Sciatic nerve (tissue), 2 donors: ENCODE measurements around the gene FYN. TPM values are rescaled to one million over a fixed set of nuclear protein-coding genes. Genes with fewer than 3 reads are reported as not detected.
"Not testable (repeated sequence)": the region's sequence is repeated elsewhere in the genome, so short reads cannot be mapped to it uniquely, and the experiment has no call there.

Source experiments
- ATAC-seq: fragments of 200-7000 bp; cut with Tn5 transposase; one replicate; pipeline ENCODE4 v1.9.1; 2020; ENCODE audit warnings: mild to moderate bottlenecking, moderate library complexity
- DNase-seq: peaks from one replicate; pipeline ENCODE4 v3.0.0-alpha.2; 2020; ENCODE audit warnings: low spot score
- intact Hi-C: fragments of 100-400 bp; cut with DNase I; formaldehyde crosslinking; loops from one replicate; pipeline ENCODE4 v1.14.2; 2022
- total RNA-seq: library from RNA; stranded (reverse); fragmentation: NEBNext Ultra II Directional; extraction: Animal tissue kit (Norgen Biotek cat#: 25700); gene quantifications from one replicate; pipeline ENCODE4 v1.2.1, GENCODE V29; 2021
- donor health status: DM: no; HTN: no; CAD: no.
- donor health status: DM: no; HTN: no; CAD: no.

The FYN gene
- total RNA-seq, 1 donor from 2014 or later: 173 TPM

DNA sequence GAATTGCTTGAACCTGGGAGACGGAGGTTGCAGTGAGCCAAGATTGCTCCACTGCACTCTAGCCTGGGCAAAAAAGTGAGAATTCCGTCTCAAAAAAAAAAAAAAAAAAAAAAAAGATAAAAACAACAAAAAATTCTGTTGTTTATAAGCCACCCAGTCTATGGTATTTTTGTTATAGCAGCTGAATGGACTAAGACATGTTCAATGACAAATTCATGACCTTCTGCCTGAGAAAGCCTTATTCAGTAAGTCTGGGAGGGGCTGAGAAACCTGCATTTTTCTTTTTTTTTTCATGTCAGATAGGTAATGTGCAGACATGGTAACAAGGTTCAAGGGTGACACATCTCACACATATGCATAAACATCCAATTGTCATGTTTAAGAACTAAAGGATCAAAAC, 227.2 kb downstream of the FYN start:
- intact Hi-C loops: no loop called here
- ATAC-seq: no peak
- DNase-seq: no peak

DNA sequence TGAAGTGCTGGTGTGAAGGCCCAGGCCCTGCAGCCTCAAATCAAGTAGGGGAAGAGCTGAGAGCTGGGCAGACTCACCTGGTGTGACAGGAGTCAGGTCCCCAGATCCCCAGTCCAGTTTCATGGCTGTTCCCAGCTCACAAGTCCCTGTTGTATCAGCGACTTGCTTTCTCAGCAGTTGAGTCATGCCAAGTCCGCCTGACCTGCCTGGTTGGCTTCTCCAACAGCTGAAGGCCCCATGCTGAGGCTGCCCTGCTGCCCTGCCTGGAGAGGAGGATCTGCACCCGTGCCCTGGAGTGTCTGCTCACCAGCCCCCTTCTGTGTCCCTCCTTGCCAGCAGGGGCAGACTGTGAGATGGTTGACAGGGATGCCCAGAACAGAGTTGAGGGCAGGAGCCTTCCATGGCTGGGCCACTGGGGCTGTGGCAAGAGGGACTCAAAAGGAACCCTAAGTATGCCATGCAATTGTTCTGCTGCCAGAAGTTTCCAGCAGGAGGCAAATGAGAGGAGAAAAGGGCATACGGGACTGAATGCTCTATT, 228.3 kb downstream of the FYN start:
- intact Hi-C loops: no loop called here
- DNase-seq (no peak), ATAC-seq (no peak)

DNA sequence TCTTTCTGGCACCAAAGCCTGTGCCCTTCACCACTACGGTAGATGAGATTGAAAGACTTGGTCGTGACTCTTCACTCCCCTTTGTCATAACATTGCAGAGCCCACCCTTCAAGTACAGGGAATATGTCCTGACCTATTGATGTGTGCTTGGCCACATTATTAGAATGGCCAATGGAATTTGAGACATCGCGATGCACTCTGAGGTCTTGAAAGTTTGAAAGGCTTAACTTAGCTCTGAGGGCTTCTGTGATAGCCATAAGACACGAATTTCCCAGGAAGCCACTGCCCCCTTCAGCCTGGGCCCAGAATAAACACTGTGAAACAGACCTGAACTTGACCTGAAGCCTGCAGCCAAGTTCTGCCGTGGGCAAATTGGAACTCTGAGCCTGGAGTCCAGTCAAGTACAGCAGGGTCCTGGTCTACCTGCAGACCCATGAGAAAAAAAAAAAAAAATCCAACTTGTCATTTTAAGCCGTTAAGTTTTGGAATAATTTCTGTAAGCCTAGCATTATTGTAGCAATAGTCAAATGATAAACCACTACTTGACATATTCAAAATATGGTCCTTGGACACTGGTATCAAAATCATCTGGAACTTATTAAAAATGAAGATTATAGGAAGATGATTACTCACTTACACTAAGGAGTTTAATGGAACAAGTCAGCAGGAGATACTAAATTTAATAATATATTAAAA, 230.6 kb downstream of the FYN start:
- peak; percentile 74 for DNase-seq
- ATAC-seq: peak; percentile 88
- intact Hi-C loops: no loop called here

DNA sequence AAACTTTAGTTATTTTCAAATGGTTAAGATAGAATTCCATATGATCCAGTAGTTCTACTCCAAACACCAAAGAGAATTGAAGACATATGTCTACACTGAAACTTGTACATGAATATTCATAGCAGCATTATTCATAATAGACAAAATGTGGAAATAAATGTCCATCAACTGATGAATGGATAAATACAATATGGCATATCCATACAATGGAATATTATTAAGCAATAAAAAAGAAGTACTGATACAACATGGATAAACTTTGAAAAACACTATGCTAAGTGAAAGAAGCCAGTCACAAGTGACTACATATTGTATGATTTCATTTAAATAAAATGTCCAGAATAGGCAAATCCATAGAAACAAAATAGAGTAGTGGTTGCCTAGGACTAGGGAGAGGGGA, 234.0 kb downstream of the FYN start:
- intact Hi-C loops: no loop called here
- DNase-seq (no peak), ATAC-seq (no peak)

DNA sequence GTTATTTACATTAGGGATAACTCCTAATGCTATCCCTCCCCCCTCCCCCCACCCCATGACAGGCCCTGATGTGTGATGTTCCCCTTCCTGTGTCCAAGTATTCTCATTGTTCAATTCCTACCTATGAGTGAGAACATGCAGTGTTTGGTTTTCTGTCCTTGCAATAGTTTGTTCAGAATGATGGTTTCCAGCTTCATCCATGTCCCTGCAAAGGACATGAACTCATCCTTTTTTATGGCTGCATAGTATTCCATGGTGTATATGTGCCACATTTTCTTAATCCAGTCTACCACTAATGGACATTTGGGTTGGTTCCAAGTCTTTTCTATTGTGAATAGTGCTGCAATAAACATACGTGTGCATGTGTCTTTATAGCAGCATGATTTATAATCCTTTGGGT, 238.3 kb downstream of the FYN start:
- intact Hi-C loops, ATAC-seq, DNase-seq: not testable (repeated sequence)

DNA sequence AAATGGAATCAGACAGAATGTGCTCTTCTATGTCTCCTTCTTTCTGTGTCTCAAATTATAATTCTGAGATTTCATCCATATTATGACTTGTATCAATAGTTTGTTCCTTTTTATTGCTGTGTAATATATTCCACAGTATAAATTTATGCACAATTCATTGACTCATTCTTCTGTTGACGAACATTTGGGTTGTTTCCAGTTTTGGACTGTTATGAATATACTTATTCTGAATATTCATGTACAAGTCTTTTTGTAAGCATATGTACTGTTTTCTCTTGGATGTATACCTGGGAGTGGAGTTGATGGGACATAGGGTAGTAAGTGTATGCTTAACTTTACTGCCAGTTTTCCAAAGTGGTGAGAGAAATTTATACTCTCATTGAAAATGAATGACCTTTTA, 239.4 kb downstream of the FYN start:
- intact Hi-C loops: no loop called here
- DNase-seq (no peak), ATAC-seq (no peak)

DNA sequence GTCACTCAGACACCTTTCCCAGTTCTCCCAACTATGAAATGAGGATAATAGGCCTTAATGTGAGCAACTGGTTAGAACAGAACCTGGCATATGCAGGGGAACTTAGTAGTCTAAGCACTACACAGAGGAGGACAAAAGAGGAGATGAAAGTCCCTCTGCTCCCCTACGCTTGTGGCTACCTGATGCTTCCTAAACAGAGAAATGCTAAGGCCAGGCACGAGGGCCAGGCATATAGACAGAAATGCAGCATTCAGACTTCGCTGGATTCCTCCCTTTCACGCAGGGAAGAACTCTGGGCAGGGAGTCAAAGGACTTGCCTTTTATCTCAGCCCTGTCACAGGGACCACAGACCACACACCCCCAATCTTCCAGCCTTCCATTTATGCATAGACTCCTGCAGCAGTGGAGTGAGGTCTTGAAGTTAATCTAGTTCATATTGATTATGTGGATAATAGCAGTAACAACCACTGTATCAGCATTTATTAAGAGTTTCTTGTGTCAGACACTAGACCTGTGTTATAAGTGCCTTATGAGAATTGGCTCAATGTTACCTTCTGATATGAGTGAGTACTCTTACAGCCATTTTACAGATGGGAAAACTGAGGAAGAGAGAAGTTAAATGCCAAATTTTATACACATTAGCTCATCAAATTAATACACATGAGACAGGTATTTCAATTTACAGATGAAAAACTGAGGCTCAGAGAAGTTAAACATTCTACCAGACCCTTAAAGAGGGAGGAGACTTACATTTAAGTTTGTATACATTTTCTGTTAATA, 240.6 kb downstream of the FYN start:
- no peak for DNase-seq
- intact Hi-C loops: no loop called here
- ATAC-seq: no peak

DNA sequence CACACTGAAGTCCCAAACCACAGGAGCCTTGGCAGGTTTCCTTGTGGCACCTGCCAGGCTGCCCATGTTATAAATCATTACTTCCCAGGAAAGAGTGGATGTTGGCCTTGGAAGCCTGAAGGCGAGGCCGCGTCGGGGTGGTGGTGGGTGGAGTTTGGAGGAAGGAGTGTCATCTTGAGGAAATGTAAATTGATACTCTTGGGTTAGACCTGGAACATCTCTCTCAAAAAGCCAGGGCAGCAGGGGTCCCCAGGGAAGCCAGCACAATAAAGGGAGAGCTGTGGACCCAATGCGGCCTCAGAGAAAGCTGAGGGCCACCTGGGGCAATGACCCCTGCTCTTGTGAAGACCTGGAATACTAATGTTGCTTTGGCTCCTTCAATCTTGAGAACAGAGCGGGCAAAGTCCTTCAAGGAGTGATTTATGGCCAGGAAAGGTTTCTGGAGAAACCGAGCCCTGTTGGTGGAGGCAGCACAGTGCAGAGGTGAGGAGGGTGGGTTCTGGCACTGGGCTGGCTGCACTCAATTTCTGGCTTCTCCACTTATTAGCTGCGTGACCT, 241.3 kb downstream of the FYN start:
- intact Hi-C loops: no loop called here
- ATAC-seq (no peak), DNase-seq (no peak)

DNA sequence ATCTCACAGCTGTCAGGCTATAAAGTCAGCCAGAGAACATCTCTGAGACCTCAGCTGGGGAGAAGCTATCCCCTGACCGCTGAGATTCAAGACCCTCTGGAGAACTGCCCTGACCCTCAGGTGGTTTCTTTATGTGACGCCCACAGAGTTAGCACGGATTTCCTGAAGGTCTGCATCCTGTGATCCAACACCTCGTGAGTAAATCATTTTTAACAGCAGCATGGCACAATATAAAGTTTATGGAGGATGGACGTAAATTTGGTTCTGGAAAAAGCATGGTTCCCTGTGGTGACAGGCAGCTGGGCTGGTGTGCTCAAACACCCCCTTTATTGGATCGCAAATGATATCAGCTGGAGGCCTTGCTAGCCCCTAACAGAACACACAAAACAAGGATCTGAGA, 242.2 kb downstream of the FYN start:
- intact Hi-C loops: no loop called here
- DNase-seq: no peak
- no peak for ATAC-seq

DNA sequence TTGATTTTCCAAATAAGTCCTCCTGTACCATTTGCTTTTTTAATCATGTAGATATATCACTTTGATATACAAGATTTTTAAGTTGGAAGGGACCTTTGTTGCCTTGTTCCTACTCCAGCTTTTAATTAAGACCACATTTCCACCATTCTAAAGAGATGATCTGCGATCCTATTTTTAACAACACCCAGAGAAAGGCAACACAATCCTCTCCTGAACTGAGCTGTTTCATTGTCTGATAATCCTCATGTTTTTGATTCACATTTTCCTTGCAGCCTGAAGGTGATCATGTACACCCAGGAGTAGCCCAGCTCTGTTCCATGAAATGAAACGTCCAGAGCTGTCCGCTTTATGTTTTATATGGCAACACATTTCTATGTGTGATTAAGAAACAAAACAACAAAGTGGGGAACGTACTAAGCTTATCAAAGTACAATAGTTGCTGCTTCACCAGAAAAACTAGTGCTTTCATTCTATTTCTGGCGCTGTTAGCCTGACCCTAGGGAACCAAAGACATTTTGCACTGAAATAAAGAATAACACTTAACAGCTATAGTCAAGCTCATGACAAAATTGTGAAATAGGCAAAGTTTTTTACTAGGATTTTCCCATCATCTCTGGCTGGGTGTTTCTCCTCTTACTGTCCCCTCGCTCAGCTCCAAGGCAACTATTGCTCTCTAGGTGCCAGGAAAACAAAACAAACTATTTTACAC, 245.0 kb downstream of the FYN start:
- DNase-seq (no peak), ATAC-seq (peak; percentile 83)
- intact Hi-C loops: no loop called here

DNA sequence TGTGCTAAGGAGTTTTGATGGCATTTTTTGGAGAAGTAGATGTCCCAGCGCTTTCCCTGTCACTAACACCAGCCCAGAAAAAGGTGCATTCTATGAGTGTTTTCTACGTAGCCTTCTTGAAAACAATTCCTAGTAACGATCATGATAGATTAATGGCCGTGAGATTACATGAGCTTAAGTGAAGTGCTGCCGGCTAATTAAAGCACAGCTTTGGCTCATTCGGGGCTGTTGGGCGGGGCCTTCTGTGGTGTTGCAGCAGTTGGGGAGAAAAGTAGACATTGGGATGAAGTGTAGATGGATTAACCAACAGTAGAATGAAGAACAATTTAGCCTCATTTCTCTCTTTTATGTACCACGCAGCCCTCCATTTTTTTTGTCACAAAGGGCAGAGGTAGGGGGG, 246.8 kb downstream of the FYN start:
- ATAC-seq (no peak), DNase-seq (no peak)
- intact Hi-C loops: no loop called here

DNA sequence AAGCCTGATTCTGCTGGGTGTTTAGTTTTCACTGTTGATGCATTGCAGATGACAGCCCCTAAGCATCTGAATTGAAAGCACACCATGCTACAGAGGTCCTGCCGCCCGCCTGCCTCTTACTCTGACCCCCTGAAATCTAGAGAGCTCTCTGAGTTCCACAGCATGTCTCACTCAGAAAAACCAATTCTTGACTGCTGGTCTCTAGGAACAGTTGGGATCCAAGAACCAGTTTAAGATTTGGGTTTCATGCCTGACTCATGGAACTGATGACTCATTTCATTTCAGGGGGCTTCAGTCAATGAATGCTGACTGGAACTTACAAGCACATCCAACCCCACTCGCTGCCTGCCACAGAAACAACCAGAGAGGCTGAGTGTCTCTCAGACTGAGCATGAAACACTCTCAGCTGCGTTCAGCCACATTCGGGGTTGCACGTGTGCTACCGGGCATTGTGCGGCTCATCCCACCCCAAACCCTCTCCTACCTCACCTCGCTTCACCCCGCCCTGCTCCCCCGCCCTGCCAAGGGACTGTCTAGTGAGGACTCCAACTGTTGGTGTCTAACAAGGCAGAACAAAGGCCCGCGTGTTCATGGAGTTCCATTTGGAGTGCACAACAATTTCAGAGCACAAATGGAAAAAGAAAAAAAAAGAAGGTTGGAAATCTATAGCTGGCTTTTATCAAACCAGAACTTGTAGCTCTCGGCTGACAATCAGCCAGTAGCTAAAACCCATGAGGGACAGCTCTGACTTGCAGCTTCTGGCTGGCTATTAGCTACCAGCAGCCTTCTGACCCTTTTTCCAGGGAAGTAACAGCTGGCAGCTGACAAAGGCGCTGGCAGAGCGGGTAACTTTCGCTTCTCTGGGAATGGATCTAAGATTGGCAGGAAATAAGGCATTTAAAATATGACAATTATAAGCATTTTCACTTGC, 247.5 kb downstream of the FYN start:
- DNase-seq (no peak), ATAC-seq (peak; percentile 56)
- intact Hi-C loops: no loop called here

DNA sequence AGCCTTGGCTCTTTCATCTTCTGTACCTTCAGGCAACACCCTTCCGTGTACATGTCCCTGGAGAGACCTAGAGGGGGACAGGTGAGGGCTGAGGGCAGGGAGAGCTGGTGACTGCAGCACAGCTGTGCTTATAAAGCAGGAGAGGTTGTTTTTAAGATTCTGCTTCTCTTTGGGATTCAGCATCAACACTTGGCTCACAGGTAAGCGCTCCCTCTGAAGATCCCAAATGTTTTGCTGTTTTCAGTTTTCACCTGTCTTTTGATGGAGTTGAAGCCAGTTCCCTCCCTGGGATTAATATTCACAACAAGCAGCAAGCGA, 248.2 kb downstream of the FYN start:
- ATAC-seq: no peak
- DNase-seq: no peak
- intact Hi-C loops: no loop called here

DNA sequence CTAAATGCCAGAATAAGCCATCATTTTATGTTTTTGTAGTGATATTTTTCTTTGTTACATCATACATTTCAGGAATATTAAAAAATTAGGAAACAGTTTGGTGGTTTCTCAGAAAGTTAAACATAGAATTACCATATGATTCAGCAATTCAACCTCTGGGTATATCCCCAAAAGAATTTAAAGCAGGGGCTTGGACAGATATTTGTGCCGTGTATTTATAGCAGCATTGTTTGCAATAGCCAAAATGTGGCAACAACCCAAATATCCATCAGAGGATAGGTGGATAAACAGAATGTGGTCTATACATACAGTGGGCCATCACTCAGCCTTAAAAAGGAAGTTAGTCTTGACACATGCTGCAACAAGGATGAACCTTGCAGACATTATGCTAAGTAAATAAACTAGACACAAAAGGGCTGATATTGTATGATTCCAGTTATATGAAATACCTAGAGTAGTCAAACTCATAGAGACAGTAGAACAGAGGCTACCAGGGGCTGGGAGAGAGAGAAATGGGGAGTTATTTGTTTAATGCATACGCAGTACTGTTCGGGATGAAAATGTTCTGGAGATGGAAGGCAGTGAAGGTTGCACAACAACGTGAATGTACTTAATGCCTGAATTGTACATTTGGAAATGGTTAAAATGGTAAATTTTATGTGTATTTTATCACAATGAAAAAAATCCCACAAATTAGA, 248.7 kb downstream of the FYN start:
- ATAC-seq (no peak), DNase-seq (no peak)
- intact Hi-C loops: no loop called here

DNA sequence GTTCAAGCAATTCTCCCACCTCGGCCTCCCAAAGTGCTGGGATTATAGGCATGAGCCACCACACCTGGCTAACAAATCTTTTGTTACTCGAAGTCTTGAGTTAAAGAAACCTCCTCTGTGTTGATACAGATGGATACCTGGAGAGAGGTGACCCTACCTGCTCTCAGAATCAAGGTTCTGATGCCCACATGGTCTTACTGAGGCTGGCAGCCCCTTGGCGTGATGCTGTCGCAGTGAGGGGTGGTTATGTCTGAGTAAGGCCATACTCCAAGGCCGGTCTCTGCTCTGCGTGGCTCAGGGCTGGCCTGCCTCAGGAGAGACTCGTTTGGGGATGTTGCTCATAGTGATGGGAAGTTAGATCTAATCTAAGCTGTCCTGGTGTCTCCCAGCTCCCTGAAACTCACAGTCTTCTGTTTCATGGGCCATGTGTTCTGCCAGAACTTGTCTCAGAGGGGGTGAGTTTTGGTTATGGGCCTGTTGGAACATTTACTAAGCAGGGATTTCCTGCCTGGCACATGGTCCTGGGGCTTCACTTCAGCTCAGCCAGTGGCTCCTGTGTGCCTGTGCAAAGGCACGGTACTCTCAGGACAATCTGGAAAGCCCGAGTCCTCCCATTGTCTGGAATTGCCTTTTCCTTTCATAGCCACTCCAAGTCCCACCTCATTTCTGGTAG, 250.1 kb downstream of the FYN start:
- intact Hi-C loops: no loop called here
- DNase-seq (no peak), ATAC-seq (no peak)

DNA sequence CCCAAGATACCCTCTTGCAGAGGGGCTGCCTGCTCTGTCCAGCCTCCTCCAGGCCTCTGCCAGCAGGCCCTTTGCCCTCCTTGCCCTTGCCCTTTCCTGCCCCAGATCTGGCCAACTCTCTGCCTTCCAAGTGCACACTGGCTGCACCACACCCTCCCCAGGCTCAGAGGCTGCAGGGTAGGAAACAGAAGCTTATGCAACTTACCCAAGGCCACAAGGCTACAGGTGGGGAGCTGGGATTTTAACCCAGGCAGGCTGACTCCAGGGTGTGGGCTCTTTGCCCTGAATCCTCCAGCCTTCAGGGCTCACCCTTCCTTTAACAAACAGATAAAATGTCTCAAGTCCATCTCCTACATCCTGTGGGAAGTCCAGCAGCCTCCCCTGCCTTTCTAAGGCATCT, 253.1 kb downstream of the FYN start:
- DNase-seq (no peak), ATAC-seq (peak; percentile 47)
- intact Hi-C loops: loop anchor here (2.0 kb wide), 1 partner anchor 55 kb away; no protein-coding TSS in a partner anchor

DNA sequence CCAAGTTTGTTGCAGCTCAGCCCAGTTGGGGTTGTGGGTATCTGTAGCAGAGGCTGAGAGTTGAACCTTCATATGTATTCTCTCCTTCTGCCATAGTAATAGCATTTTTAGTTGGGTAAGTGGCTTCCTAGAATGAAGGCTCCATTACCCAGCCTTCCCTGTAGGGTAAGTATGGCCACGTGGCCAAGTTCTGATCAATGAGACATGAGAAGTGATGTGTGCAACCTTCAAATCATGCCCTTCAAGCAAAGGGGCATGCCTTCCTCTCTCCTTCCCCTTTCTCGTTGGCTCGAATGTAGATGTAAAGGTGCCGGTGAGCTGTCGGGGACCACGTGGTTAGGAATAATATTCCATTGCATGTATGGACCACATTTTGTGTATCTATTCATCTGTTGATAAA, 254.8 kb downstream of the FYN start:
- ATAC-seq: no peak
- no peak for DNase-seq
- intact Hi-C loops: no loop called here

DNA sequence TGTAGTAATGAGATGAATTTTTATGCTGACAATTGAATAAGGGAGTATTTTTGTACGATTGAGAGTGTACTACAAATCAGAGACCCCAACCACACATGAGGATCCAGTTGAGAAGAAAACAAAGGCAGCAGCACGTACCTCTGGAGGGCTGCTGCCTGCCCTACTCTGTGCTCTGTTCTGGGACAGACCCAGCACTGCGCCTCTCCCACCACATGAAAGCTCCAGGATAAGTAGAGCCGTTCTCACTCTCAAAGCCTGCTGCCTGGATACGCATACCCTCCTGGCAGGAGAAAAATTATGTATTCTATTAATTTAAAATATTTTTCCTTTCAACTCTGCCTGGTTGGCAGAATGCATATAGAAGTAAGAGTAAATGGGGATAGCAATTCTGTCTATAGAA, 256.1 kb downstream of the FYN start:
- DNase-seq: no peak

More for the DNA sequence above, 256.1 kb downstream of the FYN start:
- no peak for ATAC-seq
- intact Hi-C loops: no loop called here
